IPS-15b (cell line): Measurements from ENCODE around the gene FCN3.
"Not testable (repeated sequence)": the region's sequence is repeated elsewhere in the genome, so short reads cannot be mapped to it uniquely, and the experiment has no call there.

Experiments used
- H3K27me3 ChIP-seq: one replicate; pipeline ENCODE4 v1.6.1; 2013; ENCODE audit warnings: low read length; ENCODE audit not compliant: control insufficient read depth, insufficient read depth
- H3K36me3 ChIP-seq: one replicate; pipeline ENCODE4 v1.6.1; 2013; ENCODE audit warnings: low read length; ENCODE audit not compliant: control insufficient read depth, insufficient read depth
- H3K4me1 ChIP-seq: one replicate; pipeline ENCODE4 v1.6.1; 2013; ENCODE audit warnings: mild to moderate bottlenecking, low read length; ENCODE audit not compliant: control insufficient read depth, insufficient read depth
- H3K4me3 ChIP-seq: one replicate; pipeline ENCODE4 v1.5.1; 2013; ENCODE audit warnings: low read depth, low read length
- H3K9ac ChIP-seq: one replicate; pipeline ENCODE4 v1.6.1; 2013; ENCODE audit warnings: low read depth, mild to moderate bottlenecking, low read length
- H3K9me3 ChIP-seq: one replicate; pipeline ENCODE4 v1.6.1; 2013; ENCODE audit warnings: mild to moderate bottlenecking, low read length; ENCODE audit not compliant: control insufficient read depth, insufficient read depth

FCN3 gene

GRCh38 chr1:27384797-27385196 lies 10.2 kb upstream of the FCN3 start:
- H3K9me3 ChIP-seq, H3K4me3 ChIP-seq, H3K9ac ChIP-seq, H3K4me1 ChIP-seq, H3K36me3 ChIP-seq: not testable (repeated sequence)
- peaks cover 11% of the 10 kb centered on the region for H3K27me3 ChIP-seq

DNA sequence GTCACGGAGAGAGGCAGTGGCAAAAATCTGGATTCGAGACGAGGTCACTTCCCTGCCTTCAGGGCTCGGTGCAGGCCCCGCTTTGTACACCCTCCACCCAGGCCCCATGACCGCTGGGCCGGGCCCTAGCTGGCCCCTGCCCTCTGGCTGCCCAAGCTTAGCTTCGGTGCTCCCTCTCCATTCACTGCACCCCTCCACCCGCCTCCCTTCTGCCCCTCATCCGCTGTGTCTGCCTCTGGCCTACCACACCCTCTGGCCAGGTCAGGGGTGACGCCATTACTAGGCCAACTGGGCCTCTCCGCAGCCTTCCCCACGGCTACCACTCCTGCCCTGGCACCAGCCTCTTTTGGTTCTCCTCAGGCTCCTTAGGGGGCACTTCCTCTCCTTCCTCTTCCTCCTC lies 9.0 kb upstream of the FCN3 start:
- Histone ChIP-seq H3K36me3 (no peaks in the 10 kb centered on the region), H3K9me3 (no peaks in the 10 kb centered on the region), H3K9ac (no peak overlapping the region), H3K27me3 (peaks cover 11% of the 10 kb centered on the region), H3K4me3 (no peak overlapping the region), H3K4me1 (peaks cover 3% of the 10 kb centered on the region)

DNA sequence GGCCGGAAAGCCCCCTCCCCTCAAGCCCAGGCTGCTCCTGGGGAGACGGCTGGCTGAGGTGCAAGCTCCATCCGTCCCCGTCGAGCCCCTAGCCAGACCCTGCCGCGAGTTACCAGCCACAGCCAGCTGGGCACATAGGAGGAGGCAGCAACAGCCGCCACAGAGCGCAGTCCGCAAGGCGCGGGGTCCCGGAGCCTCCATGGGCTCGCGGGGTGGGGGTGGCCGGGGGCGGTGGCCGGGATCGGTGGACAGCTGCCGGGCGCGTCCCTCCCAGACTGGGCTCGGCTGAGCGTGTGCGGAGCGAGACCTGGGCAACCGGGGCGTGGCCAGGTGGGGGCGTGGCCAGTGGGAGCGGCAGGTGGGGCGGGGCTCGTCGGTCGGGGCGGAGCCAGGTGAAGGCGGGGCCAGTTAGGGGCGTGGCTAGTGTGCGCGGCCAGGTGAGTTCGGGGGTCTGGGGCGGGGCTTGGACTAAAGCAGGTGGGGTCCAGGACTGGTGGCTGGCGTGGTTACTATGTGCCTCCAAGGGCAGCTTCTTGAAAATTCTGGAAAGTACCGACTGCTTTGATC lies 8.5 kb upstream of the FCN3 start, which contains the start of gene CD164L2:
Gene CD164L2, minus strand, starts transcription at position 295 of the 567 bp plus-strand sequence. Its CDS starts 94 bp downstream, at position 201.
- H3K27me3 ChIP-seq, result peaks cover 11% of the 10 kb centered on the region
- peak within 1 kb of the TSS; percentile 63 for H3K4me3 ChIP-seq
- no peak within 1 kb of the TSS for H3K9ac ChIP-seq

DNA sequence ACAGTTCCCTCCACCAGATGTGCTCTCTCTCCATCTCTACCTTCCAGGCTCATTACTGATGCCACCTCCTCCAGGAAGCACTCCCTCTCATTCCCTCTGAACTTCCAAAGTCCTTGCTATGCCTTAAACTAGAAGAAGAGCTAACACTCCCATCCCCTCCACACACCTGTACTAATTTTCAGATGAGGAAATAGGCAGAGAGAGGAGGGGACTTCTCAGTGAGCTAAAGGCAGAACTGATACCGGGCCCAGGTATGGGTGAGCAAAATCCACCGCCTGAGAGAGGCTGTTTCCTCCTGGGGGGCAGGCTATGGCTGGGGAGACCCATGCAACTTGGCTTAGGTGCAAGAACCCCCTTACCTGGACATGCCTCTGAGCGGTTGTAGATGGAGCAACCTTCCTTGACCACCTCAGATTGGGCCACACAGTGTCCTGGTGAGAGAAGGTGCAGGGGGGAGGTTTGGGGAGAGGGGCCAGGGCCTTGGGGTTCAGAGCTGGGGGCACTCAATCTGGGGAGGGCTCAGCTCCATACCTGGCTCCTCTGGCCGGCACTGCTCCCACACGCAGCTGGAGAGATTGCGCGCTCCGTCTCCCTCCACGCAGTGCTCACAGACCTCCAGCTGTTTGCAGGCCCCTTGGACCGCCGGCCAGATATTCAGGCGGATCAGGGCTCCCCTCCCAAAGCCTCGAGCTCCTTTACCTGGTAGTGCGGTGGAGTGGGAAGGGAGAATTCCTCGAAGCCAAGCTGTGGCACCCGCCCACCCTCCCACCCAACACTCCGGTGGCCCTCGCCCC lies 7.5 kb upstream of the FCN3 start:
- Histone ChIP-seq H3K36me3 (no peaks in the 10 kb centered on the region), H3K9ac (no peak overlapping the region), H3K9me3 (no peaks in the 10 kb centered on the region), H3K27me3 (peaks cover 11% of the 10 kb centered on the region), H3K4me3 (no peak overlapping the region), H3K4me1 (peaks cover 3% of the 10 kb centered on the region)

More for the DNA sequence above, 8.5 kb upstream of the FCN3 start, which contains the start of gene CD164L2:
- H3K4me1 ChIP-seq, result peaks cover 3% of the 10 kb centered on the region
- no peaks in the 10 kb centered on the region for H3K9me3 ChIP-seq
- no peaks in the 10 kb centered on the region for H3K36me3 ChIP-seq

- Histone ChIP-seq H3K9ac (no peak overlapping the region), H3K4me3 (no peak overlapping the region), H3K27me3 (peaks cover 11% of the 10 kb centered on the region), H3K9me3 (no peaks in the 10 kb centered on the region), H3K36me3 (no peaks in the 10 kb centered on the region), H3K4me1 (peaks cover 3% of the 10 kb centered on the region)
Observed at GRCh38 chr1:27380766-27381733, 6.4 kb upstream of the FCN3 start.

DNA sequence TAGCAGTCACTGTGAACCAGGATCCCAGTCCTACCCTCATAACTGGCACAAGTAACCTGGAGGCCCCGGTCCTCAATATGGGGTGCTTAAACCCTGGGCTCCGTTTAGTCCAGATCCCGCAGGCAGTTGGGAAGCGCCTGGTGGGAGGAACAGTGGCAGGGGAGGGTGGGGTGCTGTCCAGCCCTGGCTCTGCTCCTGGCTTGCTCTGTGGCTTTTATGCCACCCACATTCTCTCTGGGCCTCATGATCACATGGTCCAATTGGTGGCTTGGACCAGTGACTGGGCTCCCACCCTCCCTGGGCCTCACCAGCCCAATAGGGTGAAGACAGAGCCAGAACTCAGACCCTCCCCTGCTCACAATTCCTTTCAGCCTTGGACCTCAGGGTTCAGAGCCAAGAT lies 5.6 kb upstream of the FCN3 start:
- H3K9ac ChIP-seq, result no peak overlapping the region
- H3K4me1 ChIP-seq, result peaks cover 3% of the 10 kb centered on the region
- peaks cover 11% of the 10 kb centered on the region for H3K27me3 ChIP-seq
- H3K9me3 ChIP-seq, result no peaks in the 10 kb centered on the region
- H3K36me3 ChIP-seq, result no peaks in the 10 kb centered on the region
- H3K4me3 ChIP-seq, result no peak overlapping the region

DNA sequence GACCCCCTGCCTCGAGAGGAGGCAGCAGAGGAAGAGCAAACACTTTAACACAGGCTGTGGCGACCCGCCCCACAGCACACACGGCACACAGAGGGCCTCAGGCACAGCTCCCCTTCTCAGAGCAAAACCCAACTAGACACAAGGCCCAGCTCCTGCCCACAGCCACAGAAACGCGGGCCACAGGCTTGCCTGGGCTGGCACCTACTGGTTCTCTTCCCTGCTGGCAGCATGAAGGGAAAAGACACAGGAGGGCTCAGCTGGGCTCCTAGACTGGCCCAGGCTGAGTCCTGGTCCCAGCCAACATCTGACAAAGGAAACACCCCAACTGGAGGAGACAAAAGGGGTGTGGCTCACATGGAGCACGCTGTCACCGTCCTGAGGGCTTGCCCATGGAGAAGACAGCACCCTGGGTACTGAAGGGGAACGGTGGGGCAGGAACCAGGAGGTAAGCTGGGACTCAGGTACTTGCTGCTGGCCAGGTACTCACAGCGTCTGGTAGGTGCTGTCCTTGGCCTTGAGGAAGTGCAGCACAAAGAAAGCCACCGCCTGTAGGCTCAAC lies 5.0 kb upstream of the FCN3 start:
- Histone ChIP-seq H3K27me3 (peaks cover 11% of the 10 kb centered on the region), H3K9ac (no peak overlapping the region), H3K4me3 (no peak overlapping the region), H3K4me1 (peaks cover 3% of the 10 kb centered on the region), H3K36me3 (no peaks in the 10 kb centered on the region), H3K9me3 (no peaks in the 10 kb centered on the region)

GRCh38 chr1:27377760-27378495 lies 3.3 kb upstream of the FCN3 start:
- Histone ChIP-seq H3K4me3 (no peak overlapping the region), H3K27me3 (peaks cover 11% of the 10 kb centered on the region), H3K36me3 (no peaks in the 10 kb centered on the region), H3K9me3 (no peaks in the 10 kb centered on the region), H3K4me1 (no peaks in the 10 kb centered on the region), H3K9ac (no peak overlapping the region)

DNA sequence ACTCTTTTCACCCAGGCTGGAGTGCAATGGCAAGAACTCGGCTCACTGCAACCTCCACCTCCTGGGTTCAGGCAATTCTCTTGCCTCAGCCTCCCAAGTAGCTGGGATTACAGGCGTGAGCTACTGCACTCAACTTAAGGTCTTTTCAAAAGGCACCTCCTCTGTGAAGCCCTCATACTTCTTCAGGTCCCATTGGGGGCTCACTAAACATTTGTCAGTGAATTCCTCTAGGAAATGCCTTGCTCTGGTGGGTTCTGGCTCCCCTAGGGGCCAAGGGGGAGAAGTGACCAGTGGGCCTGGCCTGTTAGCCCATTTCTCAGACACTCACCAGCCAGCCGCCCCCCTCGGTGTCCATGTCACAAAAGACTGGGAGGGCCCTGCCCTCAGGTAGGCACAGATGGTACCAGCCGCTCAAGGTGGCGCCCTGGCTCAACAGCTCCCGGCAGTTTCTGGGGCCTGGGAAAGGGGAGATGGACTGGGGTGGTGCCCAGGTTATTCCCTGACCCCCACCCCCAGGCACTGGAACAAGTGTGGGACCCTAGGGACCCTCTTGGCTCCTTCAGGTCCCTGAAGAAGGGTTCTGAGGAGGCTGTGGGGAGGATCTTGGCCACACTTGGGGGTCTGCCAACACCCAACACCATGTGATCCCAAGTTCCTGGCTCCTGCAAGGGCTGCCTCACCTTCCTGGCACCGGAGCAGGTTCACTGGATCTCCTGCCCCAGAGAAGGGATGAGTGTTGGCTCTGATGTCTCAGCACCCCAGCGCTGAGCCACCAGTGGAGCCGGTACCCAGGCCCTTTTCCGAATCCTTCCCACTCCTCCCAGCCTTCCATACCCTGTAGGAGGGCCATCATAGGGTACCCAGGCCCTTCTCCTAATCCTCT lies 1.6 kb downstream of the FCN3 start:
- Histone ChIP-seq H3K9ac (no peak overlapping the region), H3K4me3 (no peak overlapping the region), H3K36me3 (no peaks in the 10 kb centered on the region), H3K4me1 (peaks cover 2% of the 10 kb centered on the region), H3K27me3 (no peaks in the 10 kb centered on the region), H3K9me3 (no peaks in the 10 kb centered on the region)

GRCh38 chr1:27372022-27372807 lies 2.4 kb downstream of the FCN3 start:
- Histone ChIP-seq H3K4me1 (peaks cover 2% of the 10 kb centered on the region), H3K9ac (no peak overlapping the region), H3K4me3 (no peak overlapping the region), H3K27me3 (no peaks in the 10 kb centered on the region), H3K9me3 (no peaks in the 10 kb centered on the region), H3K36me3 (no peaks in the 10 kb centered on the region)
